Glutamatergic neuron (in vitro differentiated cells): Measurements from ENCODE around the gene CLDN11. TPM values are rescaled to one million over a fixed set of nuclear protein-coding genes. Genes with fewer than 3 reads are reported as not detected.

Experiments used
- DNase-seq: peaks from one replicate; pipeline ENCODE4 v3.0.0; 2022
- H3K27ac Mint-ChIP-seq: one replicate; pipeline ENCODE4 v1.8.0; 2020; ENCODE audit warnings: mild to moderate bottlenecking, mixed read lengths, inconsistent platforms; ENCODE audit not compliant: unreplicated experiment
- H3K27me3 Mint-ChIP-seq: one replicate; pipeline ENCODE4 v1.8.0; 2020; ENCODE audit warnings: mild to moderate bottlenecking, moderate library complexity, mixed read lengths, inconsistent platforms; ENCODE audit not compliant: unreplicated experiment
- H3K36me3 Mint-ChIP-seq: one replicate; pipeline ENCODE4 v1.8.0; 2020; ENCODE audit warnings: mild to moderate bottlenecking, mixed read lengths, inconsistent platforms; ENCODE audit not compliant: unreplicated experiment
- H3K4me1 Mint-ChIP-seq: one replicate; pipeline ENCODE4 v1.8.0; 2020; ENCODE audit warnings: mild to moderate bottlenecking, low read depth, mixed read lengths, inconsistent platforms; ENCODE audit not compliant: unreplicated experiment
- H3K4me3 Mint-ChIP-seq: one replicate; pipeline ENCODE4 v1.8.0; 2020; ENCODE audit warnings: mild to moderate bottlenecking, mixed read lengths, inconsistent platforms; ENCODE audit not compliant: unreplicated experiment
- H3K9me3 Mint-ChIP-seq: one replicate; pipeline ENCODE4 v1.8.0; 2020; ENCODE audit warnings: mild to moderate bottlenecking, moderate library complexity, mixed read lengths, inconsistent platforms; ENCODE audit not compliant: unreplicated experiment
- total RNA-seq: library from RNA; stranded (reverse); fragmentation: NEBNext Ultra II Directional; extraction: Animal tissue kit (Norgen Biotek cat#: 25700); gene quantifications from one replicate; pipeline ENCODE4 v1.2.1, GENCODE V29; 2021; ENCODE audit not compliant: unreplicated experiment
- TF ChIP-seq, protein P1 (sequence below): fragments of 200-600 bp; sonication (generic); IDR thresholded peaks from one replicate; pipeline ENCODE4 v1.5.0; 2021; ENCODE audit not compliant: partially characterized antibody, unreplicated experiment

CLDN11 gene
- total RNA-seq, 1 donor from 2014 or later = 0.44 TPM

DNA sequence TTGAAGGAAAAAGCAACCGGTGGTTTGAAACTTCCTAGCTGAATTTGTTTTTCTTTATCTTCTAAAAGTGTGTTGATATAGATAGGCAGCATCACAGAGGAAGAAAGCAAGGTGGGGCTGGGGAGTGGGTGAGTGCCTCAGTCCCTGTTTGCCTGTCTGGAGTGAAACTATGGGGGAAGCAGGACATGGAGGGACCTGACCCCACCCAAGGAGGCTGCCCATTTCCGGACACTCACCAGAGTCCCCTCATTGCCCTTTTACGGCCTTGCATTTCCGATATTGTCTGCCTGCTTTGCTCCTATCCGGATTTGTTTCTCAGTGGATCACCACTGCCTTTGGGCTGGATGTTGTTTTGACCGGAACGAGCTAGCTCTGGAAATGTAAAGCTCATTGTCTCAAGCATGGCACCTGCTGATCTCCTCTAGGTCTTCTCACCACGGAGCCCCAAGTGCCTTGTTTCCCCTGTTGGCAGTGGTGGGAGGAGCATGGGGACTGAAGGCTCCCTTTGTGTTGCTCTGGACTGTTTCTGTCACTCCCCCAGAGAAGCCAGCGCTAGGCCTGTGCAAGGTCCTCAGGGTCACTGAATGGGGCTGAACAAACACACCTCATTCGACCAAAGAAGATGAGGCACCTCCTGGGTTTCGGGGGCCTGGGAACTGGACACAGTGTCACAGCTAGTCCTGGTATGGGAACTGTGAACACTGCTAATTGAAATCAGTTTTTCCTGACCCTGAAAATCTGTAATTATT is 7.0 kb downstream of the CLDN11 start:
- H3K4me1 Mint-ChIP-seq = no peaks in the 10 kb centered on the region
- H3K4me3 Mint-ChIP-seq = no peak overlapping the region
- no peak for DNase-seq

DNA sequence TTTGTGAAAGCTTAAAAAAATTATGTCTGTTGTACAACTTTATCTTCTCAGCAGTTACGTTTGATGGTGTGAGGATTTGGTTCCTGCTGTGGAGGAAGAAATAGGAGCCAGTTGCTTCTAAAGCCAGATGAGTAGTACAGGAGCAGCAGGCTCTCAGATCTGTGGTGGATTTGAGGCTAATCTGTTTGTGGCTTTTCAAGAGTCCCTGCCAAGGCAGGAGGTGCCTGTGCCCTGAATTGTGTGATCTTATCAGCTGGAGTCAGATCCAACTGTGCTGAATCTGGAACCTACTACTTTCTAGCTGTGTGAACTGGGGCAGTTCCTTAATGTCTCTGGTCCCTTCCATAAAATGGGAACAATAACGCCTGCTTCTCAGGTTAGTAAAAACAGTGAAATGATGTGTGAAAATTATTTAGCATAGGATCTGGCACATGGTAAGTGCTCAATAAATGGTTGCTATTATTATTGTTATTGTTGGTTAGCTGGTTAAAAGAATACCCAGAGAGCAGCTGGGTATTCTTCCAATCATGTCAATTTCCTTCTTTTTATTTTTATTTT is 7.7 kb downstream of the CLDN11 start:
- Mint-ChIP-seq H3K27me3 (peaks cover under 1% of the 10 kb centered on the region), H3K9me3 (peaks cover 2% of the 10 kb centered on the region), H3K4me1 (no peaks in the 10 kb centered on the region), H3K36me3 (no peaks in the 10 kb centered on the region), H3K4me3 (no peak overlapping the region), H3K27ac (no peak overlapping the region)
- TF ChIP-seq, protein P1, sequence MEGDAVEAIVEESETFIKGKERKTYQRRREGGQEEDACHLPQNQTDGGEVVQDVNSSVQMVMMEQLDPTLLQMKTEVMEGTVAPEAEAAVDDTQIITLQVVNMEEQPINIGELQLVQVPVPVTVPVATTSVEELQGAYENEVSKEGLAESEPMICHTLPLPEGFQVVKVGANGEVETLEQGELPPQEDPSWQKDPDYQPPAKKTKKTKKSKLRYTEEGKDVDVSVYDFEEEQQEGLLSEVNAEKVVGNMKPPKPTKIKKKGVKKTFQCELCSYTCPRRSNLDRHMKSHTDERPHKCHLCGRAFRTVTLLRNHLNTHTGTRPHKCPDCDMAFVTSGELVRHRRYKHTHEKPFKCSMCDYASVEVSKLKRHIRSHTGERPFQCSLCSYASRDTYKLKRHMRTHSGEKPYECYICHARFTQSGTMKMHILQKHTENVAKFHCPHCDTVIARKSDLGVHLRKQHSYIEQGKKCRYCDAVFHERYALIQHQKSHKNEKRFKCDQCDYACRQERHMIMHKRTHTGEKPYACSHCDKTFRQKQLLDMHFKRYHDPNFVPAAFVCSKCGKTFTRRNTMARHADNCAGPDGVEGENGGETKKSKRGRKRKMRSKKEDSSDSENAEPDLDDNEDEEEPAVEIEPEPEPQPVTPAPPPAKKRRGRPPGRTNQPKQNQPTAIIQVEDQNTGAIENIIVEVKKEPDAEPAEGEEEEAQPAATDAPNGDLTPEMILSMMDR = no peak
- DNase-seq = no peak

More for the DNA sequence above, 7.0 kb downstream of the CLDN11 start:
- Mint-ChIP-seq H3K27me3 (peaks cover 3% of the 10 kb centered on the region), H3K9me3 (peaks cover 2% of the 10 kb centered on the region), H3K27ac (no peak overlapping the region), H3K36me3 (no peaks in the 10 kb centered on the region)
- TF ChIP-seq, protein P1 = no peak

DNA sequence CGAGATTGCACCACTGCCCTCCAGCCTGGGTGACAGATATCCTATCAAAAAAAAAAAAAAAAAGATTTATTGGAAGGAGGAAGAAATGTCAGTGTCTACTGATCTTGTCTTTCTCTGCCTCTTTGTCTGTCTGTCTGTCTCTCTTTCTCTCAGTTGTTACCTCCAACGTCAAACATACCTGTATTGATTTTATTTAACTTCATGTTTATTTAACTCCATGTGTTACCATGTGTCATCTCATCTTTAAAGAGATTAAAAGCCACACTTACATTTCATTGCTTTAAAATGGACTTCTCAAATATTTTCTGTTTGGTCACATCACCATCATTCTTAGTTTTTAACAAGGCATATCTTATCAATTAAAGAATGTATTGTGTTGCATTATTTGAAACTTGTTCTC is 9.4 kb downstream of the CLDN11 start:
- Mint-ChIP-seq H3K9me3 (peaks cover 2% of the 10 kb centered on the region), H3K4me3 (no peak overlapping the region)
- TF ChIP-seq, protein P1 = no peak

DNA sequence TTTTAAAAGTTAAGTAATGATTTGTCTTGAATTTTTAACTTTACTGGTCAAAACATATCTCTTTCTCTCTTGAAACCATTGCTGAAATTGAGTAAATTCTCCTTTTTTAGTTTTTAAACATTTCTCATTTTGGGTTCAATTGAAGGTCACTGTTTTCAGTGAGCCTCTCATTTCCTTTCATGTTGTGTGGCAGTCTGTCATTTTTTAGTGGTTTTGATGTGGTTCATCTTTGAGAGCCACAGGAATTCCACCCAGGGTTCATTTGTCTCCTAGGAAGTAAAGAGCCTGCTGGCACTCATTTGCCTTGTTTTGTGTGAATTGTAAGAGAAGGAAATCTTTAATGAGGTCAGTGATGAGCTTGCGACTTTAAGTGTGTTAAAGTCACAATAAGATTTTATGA is 10.4 kb downstream of the CLDN11 start:
- TF ChIP-seq, protein P1 = no peak
- Mint-ChIP-seq H3K27me3 (no peaks in the 10 kb centered on the region), H3K4me1 (no peaks in the 10 kb centered on the region), H3K36me3 (no peaks in the 10 kb centered on the region), H3K4me3 (no peak overlapping the region), H3K27ac (no peak overlapping the region), H3K9me3 (peaks cover 2% of the 10 kb centered on the region)
- DNase-seq = no peak

More for the DNA sequence above, 9.4 kb downstream of the CLDN11 start:
- Mint-ChIP-seq H3K27me3 (no peaks in the 10 kb centered on the region), H3K4me1 (no peaks in the 10 kb centered on the region), H3K36me3 (no peaks in the 10 kb centered on the region), H3K27ac (no peak overlapping the region)
- no peak for DNase-seq

DNA sequence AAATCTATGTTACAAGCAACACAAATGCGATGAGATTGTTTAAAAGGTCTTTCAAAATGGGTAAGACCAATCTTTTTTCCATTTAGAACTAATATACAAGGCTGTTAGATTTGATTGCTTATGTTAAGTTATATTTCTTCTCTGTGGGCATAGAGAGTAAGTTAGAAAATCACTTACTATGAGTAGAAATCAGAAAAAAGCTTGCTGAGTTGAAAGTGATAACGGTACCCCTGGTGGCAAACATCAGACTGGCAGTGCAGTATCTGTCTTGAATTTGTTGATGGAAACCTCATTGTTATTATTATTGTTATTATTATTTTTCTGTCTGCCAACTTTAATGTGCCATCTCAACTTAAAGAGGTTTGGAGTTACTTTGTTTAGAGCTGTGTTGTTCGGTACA is 12.4 kb downstream of the CLDN11 start:
- H3K9me3 Mint-ChIP-seq = peaks cover 2% of the 10 kb centered on the region
- H3K36me3 Mint-ChIP-seq = no peaks in the 10 kb centered on the region
- H3K27me3 Mint-ChIP-seq = no peaks in the 10 kb centered on the region
- H3K4me1 Mint-ChIP-seq = no peaks in the 10 kb centered on the region
- H3K27ac Mint-ChIP-seq = no peak overlapping the region
- no peak overlapping the region for H3K4me3 Mint-ChIP-seq
- DNase-seq = no peak
- TF ChIP-seq, protein P1 = peak; percentile 55
